ENCODE measurements around the gene MTSS2. TPM values are rescaled to one million over a fixed set of nuclear protein-coding genes. Genes with fewer than 3 reads are reported as not detected.

The MTSS2 gene
- total RNA-seq, 1 donor from 2014 or later: 57.1 TPM

DNA sequence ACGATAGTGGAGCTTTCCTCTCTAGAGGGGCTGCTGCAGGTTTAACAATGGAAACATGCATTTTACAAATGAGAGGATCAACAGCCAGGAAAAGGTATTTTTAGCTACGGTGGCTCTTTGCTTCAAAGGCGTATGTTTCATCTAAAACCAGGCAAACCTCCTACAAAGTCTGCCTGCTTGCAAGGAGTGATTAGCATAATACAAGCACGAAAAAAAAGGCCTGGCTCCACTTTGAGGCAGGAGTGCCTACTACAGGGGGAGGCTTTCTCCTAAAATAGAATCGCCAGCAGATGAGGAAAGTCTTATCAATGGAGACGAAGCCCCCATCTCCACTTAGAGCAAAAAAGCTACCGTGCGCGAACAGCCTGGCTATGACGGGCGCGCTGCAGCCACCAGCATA is 27.1 kb upstream of the MTSS2 start:
- Mint-ChIP-seq H3K4me1 (ENCODE audit: low read depth) (peaks cover 8% of the 10 kb centered on the region), H3K27ac (no peak overlapping the region), H3K9me3 (ENCODE audit: low read depth) (no peaks in the 10 kb centered on the region), H3K4me3 (ENCODE audit: low read depth) (no peak overlapping the region), H3K36me3 (ENCODE audit: insufficient read depth) (no peaks in the 10 kb centered on the region), H3K27me3 (no peaks in the 10 kb centered on the region)
- no peak for DNase-seq (ENCODE audit: low spot score, unreplicated experiment)
- TF ChIP-seq, protein P1, sequence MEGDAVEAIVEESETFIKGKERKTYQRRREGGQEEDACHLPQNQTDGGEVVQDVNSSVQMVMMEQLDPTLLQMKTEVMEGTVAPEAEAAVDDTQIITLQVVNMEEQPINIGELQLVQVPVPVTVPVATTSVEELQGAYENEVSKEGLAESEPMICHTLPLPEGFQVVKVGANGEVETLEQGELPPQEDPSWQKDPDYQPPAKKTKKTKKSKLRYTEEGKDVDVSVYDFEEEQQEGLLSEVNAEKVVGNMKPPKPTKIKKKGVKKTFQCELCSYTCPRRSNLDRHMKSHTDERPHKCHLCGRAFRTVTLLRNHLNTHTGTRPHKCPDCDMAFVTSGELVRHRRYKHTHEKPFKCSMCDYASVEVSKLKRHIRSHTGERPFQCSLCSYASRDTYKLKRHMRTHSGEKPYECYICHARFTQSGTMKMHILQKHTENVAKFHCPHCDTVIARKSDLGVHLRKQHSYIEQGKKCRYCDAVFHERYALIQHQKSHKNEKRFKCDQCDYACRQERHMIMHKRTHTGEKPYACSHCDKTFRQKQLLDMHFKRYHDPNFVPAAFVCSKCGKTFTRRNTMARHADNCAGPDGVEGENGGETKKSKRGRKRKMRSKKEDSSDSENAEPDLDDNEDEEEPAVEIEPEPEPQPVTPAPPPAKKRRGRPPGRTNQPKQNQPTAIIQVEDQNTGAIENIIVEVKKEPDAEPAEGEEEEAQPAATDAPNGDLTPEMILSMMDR (IDR thresholded peaks at IDR 0.05; ENCODE audit: unreplicated experiment): no peak

DNA sequence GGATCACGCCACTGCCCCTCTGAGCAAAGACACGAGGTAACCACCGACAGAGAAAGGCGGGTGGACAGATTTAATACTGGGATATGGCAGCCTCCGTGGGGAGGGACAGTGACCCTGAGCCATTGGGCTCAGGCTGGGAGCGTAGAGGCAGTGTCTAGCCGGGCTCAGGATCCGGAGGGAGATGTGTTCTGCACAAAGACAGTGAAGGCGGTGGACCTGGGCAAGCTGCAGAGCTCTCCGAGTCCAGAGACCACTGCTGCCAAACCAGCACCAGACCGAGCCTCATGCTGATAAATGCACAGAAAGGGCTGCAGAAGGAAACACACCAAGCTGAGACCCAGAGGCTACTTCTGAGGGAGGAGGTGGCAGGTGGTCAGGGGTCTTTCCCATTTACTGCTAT is 26.5 kb upstream of the MTSS2 start:
- peaks cover 8% of the 10 kb centered on the region for H3K4me1 Mint-ChIP-seq (ENCODE audit: low read depth)
- DNase-seq (ENCODE audit: low spot score, unreplicated experiment): no peak
- no peaks in the 10 kb centered on the region for H3K9me3 Mint-ChIP-seq (ENCODE audit: low read depth)
- H3K4me3 Mint-ChIP-seq (ENCODE audit: low read depth): no peak overlapping the region
- no peaks in the 10 kb centered on the region for H3K36me3 Mint-ChIP-seq (ENCODE audit: insufficient read depth)
- TF ChIP-seq, protein P1 (IDR thresholded peaks at IDR 0.05; ENCODE audit: unreplicated experiment): no peak
- no peak overlapping the region for H3K27ac Mint-ChIP-seq
- H3K27me3 Mint-ChIP-seq: no peaks in the 10 kb centered on the region

DNA sequence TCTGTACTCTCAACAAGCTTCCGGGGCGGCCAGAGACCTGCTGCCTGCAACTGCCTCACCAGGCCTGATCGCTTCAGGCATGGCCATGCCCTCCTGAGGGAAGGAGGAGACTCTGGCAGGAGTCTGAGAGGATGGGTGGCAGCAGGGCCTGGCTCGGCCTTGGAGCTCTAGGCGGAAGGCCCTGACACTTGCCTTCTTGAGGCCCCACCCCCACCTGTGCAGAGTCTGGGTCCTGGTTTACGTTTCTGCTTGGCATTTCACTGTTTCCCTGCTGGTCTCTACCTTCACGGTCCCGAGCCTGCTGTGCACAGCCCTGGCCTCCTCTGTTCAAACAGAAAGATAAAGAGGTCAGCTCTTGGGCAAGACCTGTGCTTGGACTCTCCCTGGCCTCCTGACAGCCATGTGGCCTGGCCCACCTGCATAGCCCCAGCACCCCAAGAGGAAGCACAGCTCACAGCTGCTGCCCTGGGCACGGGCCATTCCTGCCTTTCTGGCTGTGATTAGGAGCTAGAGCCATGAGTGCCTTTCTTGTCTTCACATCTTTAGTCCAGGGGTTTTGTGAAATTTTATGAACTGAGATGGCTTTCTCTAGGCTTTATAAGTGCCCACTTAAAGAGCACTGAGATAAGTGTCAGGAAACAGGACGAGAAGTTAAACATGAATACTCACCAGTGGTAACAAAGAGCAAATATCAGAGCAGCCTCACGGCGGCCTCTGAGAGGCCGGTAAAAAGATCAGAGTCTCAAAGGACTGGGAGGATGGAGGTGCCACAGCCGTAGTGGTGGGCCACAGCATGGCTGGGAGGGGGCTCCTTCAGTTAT is 25.6 kb upstream of the MTSS2 start:
- peaks cover 8% of the 10 kb centered on the region for H3K4me1 Mint-ChIP-seq (ENCODE audit: low read depth)
- no peaks in the 10 kb centered on the region for H3K36me3 Mint-ChIP-seq (ENCODE audit: insufficient read depth)
- no peaks in the 10 kb centered on the region for H3K27me3 Mint-ChIP-seq
- TF ChIP-seq, protein P1 (IDR thresholded peaks at IDR 0.05; ENCODE audit: unreplicated experiment): no peak
- no peak overlapping the region for H3K4me3 Mint-ChIP-seq (ENCODE audit: low read depth)
- no peaks in the 10 kb centered on the region for H3K9me3 Mint-ChIP-seq (ENCODE audit: low read depth)
- peak overlapping the region; percentile 54 for H3K27ac Mint-ChIP-seq
- DNase-seq (ENCODE audit: low spot score, unreplicated experiment): no peak

DNA sequence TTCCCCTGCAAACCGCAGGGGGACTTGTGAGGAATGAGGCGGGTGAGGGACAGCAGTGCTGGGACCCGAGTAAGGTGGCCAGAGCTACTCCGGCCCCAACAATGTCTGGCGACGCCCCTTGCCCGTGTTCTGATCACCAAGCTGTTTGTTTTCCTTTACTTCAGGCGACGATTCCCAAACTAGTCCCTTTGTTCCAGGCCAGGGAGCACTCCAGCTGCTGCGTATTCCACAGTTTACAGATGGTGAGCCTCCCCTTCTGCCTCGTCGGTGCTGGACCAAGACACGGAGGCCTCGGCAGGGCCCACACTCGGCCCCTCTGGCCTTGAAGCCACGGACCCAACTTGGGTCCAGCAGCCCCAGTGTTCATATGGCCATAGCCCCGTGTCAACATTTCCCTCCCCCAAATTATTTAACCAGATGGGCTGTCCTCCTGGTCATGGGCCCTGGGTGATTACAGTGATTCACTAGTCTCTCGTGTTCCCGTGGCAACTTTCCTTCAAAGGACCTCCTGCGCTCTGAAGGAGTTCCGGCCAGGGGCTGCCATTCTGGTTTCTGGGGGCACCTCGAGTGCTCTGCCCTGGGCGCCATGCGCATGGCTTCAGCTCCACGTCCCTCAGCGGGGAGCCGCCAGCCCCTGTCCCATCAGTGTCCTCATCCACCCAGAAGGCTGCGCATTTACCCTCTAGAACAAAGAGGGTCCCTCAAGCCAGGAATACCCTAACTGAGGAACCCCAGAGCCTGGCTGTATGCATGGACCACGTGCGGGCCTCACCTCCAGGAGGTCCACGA is 24.8 kb upstream of the MTSS2 start:
- TF ChIP-seq, protein P1 (IDR thresholded peaks at IDR 0.05; ENCODE audit: unreplicated experiment): no peak
- Mint-ChIP-seq H3K9me3 (ENCODE audit: low read depth) (no peaks in the 10 kb centered on the region), H3K4me1 (ENCODE audit: low read depth) (peaks cover 8% of the 10 kb centered on the region), H3K36me3 (ENCODE audit: insufficient read depth) (no peaks in the 10 kb centered on the region), H3K27ac (no peak overlapping the region), H3K27me3 (no peaks in the 10 kb centered on the region), H3K4me3 (ENCODE audit: low read depth) (no peak overlapping the region)
- no peak for DNase-seq (ENCODE audit: low spot score, unreplicated experiment)

DNA sequence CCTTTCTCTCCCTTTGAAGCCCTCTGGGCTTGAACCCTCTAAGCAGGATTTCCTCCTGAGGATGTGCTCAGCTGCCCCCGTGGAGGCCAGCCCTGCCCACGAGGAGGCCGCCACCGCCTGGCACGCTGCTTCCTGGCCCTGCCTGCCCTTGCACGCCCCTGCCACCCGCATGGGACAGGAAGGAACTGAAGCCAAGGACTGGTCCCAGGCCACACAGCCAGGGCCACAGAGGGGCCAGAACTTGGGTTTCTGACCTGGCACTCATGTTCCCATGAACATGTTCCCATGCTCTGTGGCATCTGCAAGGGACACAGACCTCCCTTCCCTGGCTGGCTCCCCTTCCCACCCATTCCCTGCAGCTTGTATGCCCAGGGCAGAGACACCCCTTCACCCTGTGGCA is 24.1 kb upstream of the MTSS2 start:
- no peak overlapping the region for H3K4me3 Mint-ChIP-seq (ENCODE audit: low read depth)
- H3K9me3 Mint-ChIP-seq (ENCODE audit: low read depth): no peaks in the 10 kb centered on the region
- no peaks in the 10 kb centered on the region for H3K36me3 Mint-ChIP-seq (ENCODE audit: insufficient read depth)
- DNase-seq (ENCODE audit: low spot score, unreplicated experiment): no peak
- H3K27me3 Mint-ChIP-seq: no peaks in the 10 kb centered on the region
- no peak overlapping the region for H3K27ac Mint-ChIP-seq
- H3K4me1 Mint-ChIP-seq (ENCODE audit: low read depth): peaks cover 8% of the 10 kb centered on the region
- TF ChIP-seq, protein P1 (IDR thresholded peaks at IDR 0.05; ENCODE audit: unreplicated experiment): no peak

Data from progenitor cell of endocrine pancreas (in vitro differentiated cells).